Measurements from ENCODE around the gene SYT17. TPM values are rescaled to one million over a fixed set of nuclear protein-coding genes. Genes with fewer than 3 reads are reported as not detected.

The SYT17 gene
- total RNA-seq, 1 donor from 2014 or later, result 13.3 TPM

DNA sequence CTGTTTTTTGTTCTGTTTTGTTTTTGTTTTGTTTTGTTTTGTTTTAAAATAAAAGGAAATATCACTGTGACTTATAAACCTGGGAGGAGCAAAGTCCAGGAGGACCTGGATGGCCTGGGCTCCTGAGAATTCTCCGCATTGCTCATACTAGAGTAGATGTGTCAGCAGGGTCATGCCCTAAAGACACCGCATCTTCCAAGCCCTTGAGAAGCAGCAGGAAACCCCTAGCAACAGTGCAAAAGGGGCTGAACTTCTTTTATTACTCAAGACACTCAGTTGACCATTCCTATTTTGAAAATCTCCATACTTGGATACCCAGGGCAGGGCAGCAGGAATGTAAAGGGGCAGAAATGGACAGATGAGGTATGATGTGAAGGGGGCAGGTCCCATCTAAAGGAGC lies 51.8 kb downstream of the SYT17 start:
- Histone ChIP-seq H3K9me3 (no peaks in the 10 kb centered on the region), H3K27me3 (no peaks in the 10 kb centered on the region), H3K4me1 (no peaks in the 10 kb centered on the region), H3K36me3 (peaks cover 0 to 4% of the 10 kb centered on the region in 2 donors), H3K4me3 (no peak overlapping the region), H3K27ac (no peak overlapping the region)
- intact Hi-C loops (cut with DNase I), result no loop called here
- TF ChIP-seq, protein P1, sequence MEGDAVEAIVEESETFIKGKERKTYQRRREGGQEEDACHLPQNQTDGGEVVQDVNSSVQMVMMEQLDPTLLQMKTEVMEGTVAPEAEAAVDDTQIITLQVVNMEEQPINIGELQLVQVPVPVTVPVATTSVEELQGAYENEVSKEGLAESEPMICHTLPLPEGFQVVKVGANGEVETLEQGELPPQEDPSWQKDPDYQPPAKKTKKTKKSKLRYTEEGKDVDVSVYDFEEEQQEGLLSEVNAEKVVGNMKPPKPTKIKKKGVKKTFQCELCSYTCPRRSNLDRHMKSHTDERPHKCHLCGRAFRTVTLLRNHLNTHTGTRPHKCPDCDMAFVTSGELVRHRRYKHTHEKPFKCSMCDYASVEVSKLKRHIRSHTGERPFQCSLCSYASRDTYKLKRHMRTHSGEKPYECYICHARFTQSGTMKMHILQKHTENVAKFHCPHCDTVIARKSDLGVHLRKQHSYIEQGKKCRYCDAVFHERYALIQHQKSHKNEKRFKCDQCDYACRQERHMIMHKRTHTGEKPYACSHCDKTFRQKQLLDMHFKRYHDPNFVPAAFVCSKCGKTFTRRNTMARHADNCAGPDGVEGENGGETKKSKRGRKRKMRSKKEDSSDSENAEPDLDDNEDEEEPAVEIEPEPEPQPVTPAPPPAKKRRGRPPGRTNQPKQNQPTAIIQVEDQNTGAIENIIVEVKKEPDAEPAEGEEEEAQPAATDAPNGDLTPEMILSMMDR (IDR thresholded peaks at IDR 0.05), result no peak
- TF ChIP-seq POLR2AphosphoS5 (IDR thresholded peaks at IDR 0.05; ENCODE audit: insufficient read depth in 1 of 2, low read depth in 1 of 2), result no peak
- TF ChIP-seq POLR2A (IDR thresholded peaks at IDR 0.05), result no peak
- DNase-seq (ENCODE audit: extremely low spot score in 2 of 2), result no peak

DNA sequence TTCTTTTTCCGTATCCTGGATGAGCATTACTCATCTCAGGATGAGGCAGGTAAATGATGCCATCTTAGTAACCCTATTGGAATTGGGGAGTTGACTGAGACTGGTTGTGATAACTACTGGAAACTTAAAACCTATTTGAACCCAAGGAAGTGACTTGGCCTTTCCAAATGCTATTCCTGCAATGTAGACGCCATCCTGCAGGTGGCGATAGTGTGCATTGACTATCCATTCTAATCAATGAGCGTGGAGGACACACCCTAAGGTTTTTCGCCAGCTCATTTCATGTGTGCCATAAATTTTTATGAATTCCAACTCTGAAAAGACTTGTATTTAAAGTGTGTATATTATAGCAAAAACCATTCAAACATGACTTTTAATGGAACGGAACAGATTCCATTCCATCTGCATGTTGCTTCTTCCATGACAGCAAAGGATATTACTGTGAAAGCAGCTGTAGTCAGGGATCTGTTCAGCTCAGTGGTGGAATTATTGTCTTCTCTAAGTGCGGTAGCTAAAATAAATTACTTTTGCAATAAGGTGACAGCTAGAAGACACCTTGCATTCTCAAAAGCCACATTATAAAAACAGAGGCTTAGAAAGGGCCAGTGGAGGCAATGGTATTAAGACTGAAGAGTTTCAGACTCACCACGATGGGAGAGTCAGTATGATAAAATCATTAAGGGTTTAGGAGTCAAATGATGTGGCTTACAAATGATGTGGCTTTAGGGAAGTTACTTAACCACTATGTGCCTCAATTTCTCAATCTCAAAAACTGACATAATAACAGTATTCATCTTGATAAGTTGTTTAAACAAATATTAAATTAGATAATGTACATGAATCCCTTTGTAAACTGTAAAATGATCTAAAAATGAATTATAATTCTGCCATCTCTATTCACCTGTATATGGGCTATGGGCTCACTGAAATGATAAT lies 55.5 kb downstream of the SYT17 start:
- Histone ChIP-seq H3K27ac (no peak overlapping the region), H3K4me3 (no peak overlapping the region), H3K36me3 (peaks cover 0 to 5% of the 10 kb centered on the region in 2 donors), H3K9me3 (no peaks in the 10 kb centered on the region), H3K27me3 (no peaks in the 10 kb centered on the region), H3K4me1 (no peaks in the 10 kb centered on the region)
- intact Hi-C loops (cut with DNase I), result no loop called here
- TF ChIP-seq POLR2A (IDR thresholded peaks at IDR 0.05) (no peak), POLR2AphosphoS5 (IDR thresholded peaks at IDR 0.05; ENCODE audit: insufficient read depth in 1 of 2, low read depth in 1 of 2) (no peak)
- TF ChIP-seq, protein P1 (IDR thresholded peaks at IDR 0.05), result no peak
- no peak for DNase-seq (ENCODE audit: extremely low spot score in 2 of 2)

DNA sequence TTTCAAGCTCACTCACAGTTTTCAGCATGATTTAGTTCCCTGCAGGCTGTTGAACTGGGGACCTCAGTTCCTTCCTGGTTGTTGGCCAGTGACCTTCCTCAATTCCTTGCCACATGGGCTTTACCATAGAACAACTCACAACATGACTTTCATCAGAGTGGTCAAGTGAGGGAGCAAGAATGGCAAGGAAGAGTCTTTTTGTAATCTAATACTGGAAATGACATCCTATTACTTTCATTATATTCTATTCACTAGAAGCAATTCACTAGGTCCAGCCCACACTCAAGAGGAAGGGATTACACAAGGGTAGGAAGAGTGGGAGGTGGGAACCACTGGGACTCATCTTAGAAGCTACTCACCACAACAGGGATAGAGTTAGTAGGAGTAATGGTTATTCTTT lies 57.6 kb downstream of the SYT17 start:
- intact Hi-C loops (cut with DNase I), result no loop called here
- no peak for DNase-seq (ENCODE audit: extremely low spot score in 2 of 2)
- Histone ChIP-seq H3K36me3 (peaks cover 0 to 5% of the 10 kb centered on the region in 2 donors), H3K27me3 (no peaks in the 10 kb centered on the region), H3K27ac (no peak overlapping the region), H3K4me1 (no peaks in the 10 kb centered on the region), H3K9me3 (no peaks in the 10 kb centered on the region), H3K4me3 (no peak overlapping the region)
- TF ChIP-seq, protein P1 (IDR thresholded peaks at IDR 0.05), result no peak
- TF ChIP-seq POLR2AphosphoS5 (IDR thresholded peaks at IDR 0.05; ENCODE audit: insufficient read depth in 1 of 2, low read depth in 1 of 2) (no peak), POLR2A (IDR thresholded peaks at IDR 0.05) (no peak)

DNA sequence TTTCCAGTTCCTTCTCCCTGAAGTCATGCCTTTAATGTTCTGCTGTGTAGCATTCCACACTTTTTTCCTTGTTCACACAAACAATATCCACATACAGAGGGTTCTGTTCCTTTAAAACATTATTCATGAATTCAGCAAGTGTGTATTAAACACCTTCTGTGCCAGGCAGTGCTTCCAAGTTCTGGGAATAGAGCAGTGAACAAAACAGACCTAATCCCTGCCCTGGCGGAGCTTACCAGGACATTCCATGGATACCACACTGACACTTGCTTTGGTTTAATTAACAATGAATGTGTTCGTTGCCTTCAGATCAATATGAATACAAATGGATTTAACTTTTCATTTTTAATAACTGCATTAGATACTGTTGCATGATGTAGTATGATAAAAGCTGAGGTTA lies 59.6 kb downstream of the SYT17 start:
- Histone ChIP-seq H3K4me3 (no peak overlapping the region), H3K27ac (no peak overlapping the region), H3K27me3 (no peaks in the 10 kb centered on the region), H3K9me3 (no peaks in the 10 kb centered on the region), H3K36me3 (peaks cover 0 to 5% of the 10 kb centered on the region in 2 donors), H3K4me1 (no peaks in the 10 kb centered on the region)
- no peak for DNase-seq (ENCODE audit: extremely low spot score in 2 of 2)
- intact Hi-C loops (cut with DNase I), result no loop called here
- no peak for TF ChIP-seq POLR2AphosphoS5 (IDR thresholded peaks at IDR 0.05; ENCODE audit: insufficient read depth in 1 of 2, low read depth in 1 of 2)
- TF ChIP-seq, protein P1 (IDR thresholded peaks at IDR 0.05), result no peak
- no peak for TF ChIP-seq POLR2A (IDR thresholded peaks at IDR 0.05)

DNA sequence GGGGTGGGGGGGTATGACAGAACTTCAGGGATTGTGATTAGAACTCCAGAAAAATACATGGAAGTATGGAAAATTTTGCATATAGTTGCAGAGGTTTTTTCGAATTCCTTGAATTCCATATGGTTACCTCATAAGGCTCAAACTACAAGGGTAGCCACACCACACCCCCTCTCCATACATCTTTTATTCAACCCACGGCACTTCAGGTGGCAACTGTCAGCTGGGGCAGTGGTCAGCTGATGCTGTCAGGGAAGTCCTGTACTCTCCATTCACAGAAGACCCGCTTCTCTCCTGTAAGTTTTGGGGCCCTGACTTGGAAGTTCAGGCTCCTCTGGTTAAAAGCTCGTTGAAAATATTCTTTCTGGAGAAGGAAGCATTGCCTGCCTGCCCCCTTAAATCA lies 60.0 kb downstream of the SYT17 start:
- no peak overlapping the region for H3K4me3 ChIP-seq
- H3K4me1 ChIP-seq, result no peaks in the 10 kb centered on the region
- peaks cover 0 to 5% of the 10 kb centered on the region in 2 donors for H3K36me3 ChIP-seq
- no peaks in the 10 kb centered on the region for H3K27me3 ChIP-seq
- no peak for TF ChIP-seq POLR2AphosphoS5 (IDR thresholded peaks at IDR 0.05; ENCODE audit: insufficient read depth in 1 of 2, low read depth in 1 of 2)
- TF ChIP-seq POLR2A (IDR thresholded peaks at IDR 0.05), result no peak
- TF ChIP-seq, protein P1 (IDR thresholded peaks at IDR 0.05), result no peak
- no peaks in the 10 kb centered on the region for H3K9me3 ChIP-seq
- DNase-seq (ENCODE audit: extremely low spot score in 2 of 2), result no peak
- H3K27ac ChIP-seq, result no peak overlapping the region
- intact Hi-C loops (cut with DNase I), result no loop called here

All from vagina (tissue), 2 donors.